GM12878 (cell line): ENCODE results near the gene MAGI1. TPM values are rescaled to one million over a fixed set of nuclear protein-coding genes. Genes with fewer than 3 reads are reported as not detected.

Source experiments
- ATAC-seq: fragments of 200-7000 bp; cut with Tn5 transposase; 3 replicates; pipeline ENCODE4 v1.9.1; 2020; ENCODE audit warnings: mild to moderate bottlenecking, moderate library complexity
- BruUV-seq: library from RNA; stranded (reverse); fragments of 400-500 nt; replicated peaks from 2 replicates; lab custom pipeline; 2021; lab: Mats Ljungman, UMichigan
- CTCF ChIA-PET: fragments of 300-600 bp; sonication (Branson Sonifier 250); formaldehyde crosslinking; extraction: SDS; loops from one replicate; lab custom pipeline; 2021; ENCODE audit warnings: inconsistent platforms; lab: Yijun Ruan, JAX
- POLR2A ChIA-PET: fragments of 350-600 bp; formaldehyde crosslinking; extraction: SDS; loops from one replicate; lab custom pipeline; 2021; ENCODE audit warnings: inconsistent platforms; lab: Charles Lee
- RAD21 ChIA-PET: fragments of 300-600 bp; sonication (Branson Sonifier 250); formaldehyde crosslinking; loops from one replicate; lab custom pipeline; 2023; ENCODE audit warnings: antibody characterized with exemption; ENCODE audit not compliant: unreplicated experiment; lab: Charles Lee
- SMC1A ChIA-PET: fragments of 300-600 bp; sonication (Branson Sonifier 250); formaldehyde crosslinking; loops from one replicate; lab custom pipeline; 2023; ENCODE audit not compliant: unreplicated experiment, uncharacterized antibody; lab: Charles Lee
- DNase-seq: peaks from one replicate; pipeline ENCODE4 v3.0.0-alpha.2; 2011; ENCODE audit warnings: low read depth, low spot score
- FAIRE-seq: peaks from 3 replicates; lab custom pipeline; 2011; peaks lifted over from hg19 to GRCh38; lab: Jason Lieb, UNC
- H2AFZ ChIP-seq: 2 replicates; pipeline ENCODE4 v1.6.0; 2011; ENCODE audit warnings: low read depth, low read length, control low read depth; ENCODE audit not compliant: control insufficient read depth
- H3K27ac ChIP-seq: 2 replicates; pipeline ENCODE4 v1.5.1; 2011; ENCODE audit warnings: control low read depth; ENCODE audit not compliant: control insufficient read depth, insufficient read depth
- H3K27me3 ChIP-seq, 2 experiments: replicated peaks in 1 of 2; 2 replicates each; pipeline versions ENCODE4 v1.6.0 to v1.6.1; 2011; ENCODE audit warnings: low read length in 1 of 2; ENCODE audit not compliant: control insufficient read depth in 2 of 2, insufficient read depth in 2 of 2
- H3K36me3 ChIP-seq, 2 experiments: 2 replicates each; pipeline ENCODE4 v1.5.1; 2011; ENCODE audit warnings: low read length in 1 of 2; ENCODE audit not compliant: control insufficient read depth in 2 of 2, insufficient read depth in 2 of 2
- H3K4me1 ChIP-seq: 2 replicates; pipeline ENCODE4 v1.6.1; 2011; ENCODE audit warnings: mild to moderate bottlenecking, low read length, moderate library complexity, mixed read lengths; ENCODE audit not compliant: control insufficient read depth, insufficient read depth
- H3K4me2 ChIP-seq: 2 replicates; pipeline ENCODE4 v1.6.0; 2011; ENCODE audit warnings: control low read depth; ENCODE audit not compliant: control insufficient read depth, insufficient read depth
- H3K4me3 ChIP-seq: fragments of 200-600 bp; sonication (generic); 2 replicates; pipeline ENCODE4 v1.5.1; 2016
- H3K79me2 ChIP-seq: 2 replicates; pipeline ENCODE4 v1.6.0; 2011; ENCODE audit warnings: low read length; ENCODE audit not compliant: control insufficient read depth, insufficient read depth
- H3K9ac ChIP-seq: 2 replicates; pipeline ENCODE4 v1.8.0; 2011; ENCODE audit warnings: low read length, control low read depth, mixed read lengths; ENCODE audit not compliant: control insufficient read depth, insufficient read depth
- H3K9me3 ChIP-seq: replicated peaks from 3 replicates; pipeline ENCODE4 v1.5.1; 2011; ENCODE audit warnings: mild to moderate bottlenecking, low read length; ENCODE audit not compliant: control insufficient read depth, insufficient read depth
- H4K20me1 ChIP-seq: 2 replicates; pipeline ENCODE4 v1.6.0; 2011; ENCODE audit not compliant: control insufficient read depth, insufficient read depth
- ASH2L ChIP-seq: fragments of 300-600, 200-600 bp; sonication (generic); IDR thresholded peaks from 2 replicates; pipeline ENCODE4 v1.6.1; 2017; ENCODE audit warnings: low read depth, mild to moderate bottlenecking, borderline replicate concordance
- ATF7 ChIP-seq: fragments of 450-650 bp; IDR thresholded peaks from 2 replicates; pipeline ENCODE4 v1.6.1; 2016; ENCODE audit warnings: low read depth, mild to moderate bottlenecking
- CHD2 ChIP-seq: IDR thresholded peaks from 2 replicates; pipeline ENCODE4 v1.6.1; 2011; ENCODE audit warnings: low read depth, low read length, improper control_type of control experiment, borderline replicate concordance
- CHD4 ChIP-seq: fragments of 200-600 bp; sonication (generic); IDR thresholded peaks from 2 replicates; pipeline ENCODE4 v1.6.1; 2016; ENCODE audit warnings: mild to moderate bottlenecking
- EED ChIP-seq: sonication (generic); IDR thresholded peaks from 2 replicates; pipeline ENCODE4 v1.6.1; 2016; ENCODE audit warnings: antibody characterized with exemption, low read depth
- HDAC2 ChIP-seq: fragments of 200-600 bp; sonication (generic); IDR thresholded peaks from 2 replicates; pipeline ENCODE4 v1.6.1; 2017
- KAT2A ChIP-seq: conservative IDR thresholded peaks from 2 replicates; pipeline ENCODE4 v1.6.1; 2011; ENCODE audit warnings: low read depth, low read length; ENCODE audit not compliant: control insufficient read depth
- MEF2A ChIP-seq: IDR thresholded peaks from 2 replicates; pipeline ENCODE4 v1.6.1; 2011; ENCODE audit warnings: low read depth, mild to moderate bottlenecking, low read length, moderate library complexity; ENCODE audit not compliant: insufficient read depth
- MTA3 ChIP-seq: IDR thresholded peaks from 2 replicates; pipeline ENCODE4 v1.6.1; 2012; ENCODE audit warnings: low read length, inconsistent platforms, borderline replicate concordance
- MYC ChIP-seq: IDR thresholded peaks from 2 replicates; pipeline ENCODE4 v1.6.1; 2011; ENCODE audit warnings: mild to moderate bottlenecking, low read length, moderate library complexity, inconsistent platforms; ENCODE audit not compliant: insufficient read depth, insufficient replicate concordance, insufficient read length, severe bottlenecking
- NFYA ChIP-seq: IDR thresholded peaks from 2 replicates; pipeline ENCODE4 v1.6.1; 2011; ENCODE audit warnings: low read depth, mild to moderate bottlenecking, low read length, improper control_type of control experiment, borderline replicate concordance
- PML ChIP-seq: IDR thresholded peaks from 2 replicates; pipeline ENCODE4 v1.6.1; 2012; ENCODE audit warnings: low read length, inconsistent platforms
- REST ChIP-seq: IDR thresholded peaks from 2 replicates; pipeline ENCODE4 v1.6.1; 2012; ENCODE audit warnings: mild to moderate bottlenecking, low read depth, low read length
- SIX5 ChIP-seq: IDR thresholded peaks from 2 replicates; pipeline ENCODE4 v1.6.1; 2011; ENCODE audit warnings: mild to moderate bottlenecking, low read depth, low read length, moderate library complexity; ENCODE audit not compliant: severe bottlenecking
- SMARCA5 ChIP-seq: fragments of 450-650 bp; IDR thresholded peaks from 2 replicates; pipeline ENCODE4 v1.6.1; 2017; ENCODE audit warnings: mild to moderate bottlenecking
- STAT3 ChIP-seq: IDR thresholded peaks from 2 replicates; pipeline ENCODE4 v1.6.1; 2011; ENCODE audit warnings: low read depth, low read length, improper control_type of control experiment
- TCF7 ChIP-seq: IDR thresholded peaks from 2 replicates; pipeline ENCODE4 v1.6.1; 2014; ENCODE audit warnings: antibody characterized with exemption, borderline replicate concordance
- ZBED1 ChIP-seq: IDR thresholded peaks from 2 replicates; pipeline ENCODE4 v1.6.1; 2016; ENCODE audit warnings: borderline replicate concordance
- WGBS: methylation state at CpG from one replicate; pipeline ENCODE4 v1.1.6; 2016; ENCODE audit warnings: low lambda C conversion rate; ENCODE audit not compliant: insufficient replicate concordance, insufficient coverage; ENCODE audit errors: missing lambda C conversion rate; 5-methylcytosine and 5-hydroxymethylcytosine counted together
- in situ Hi-C: fragments of 300-500 bp; cut with MboI; formaldehyde crosslinking; loops from 9 replicates; pipeline ENCODE4 v1.14.3; 2018; ENCODE audit warnings: mixed read lengths
- intact Hi-C: fragments of 100-400 bp; cut with micrococcal nuclease; formaldehyde crosslinking; loops from one replicate; pipeline ENCODE4 v1.14.2; 2022; ENCODE audit not compliant: unreplicated experiment
- polyA plus RNA-seq, 11 experiments: library from polyadenylated mRNA; depleted of rRNA in 4 of 11; unstranded in 6 of 11; stranded (reverse) in 5 of 11; fragments of >200 nt; fragmentation: Nextera tagmentation in 4 of 11; fragmentation: Illumina TruSeq in 1 of 11; extraction: Ambion mirVana in 4 of 11; extraction: Trizol in 1 of 11; gene quantifications; 1 replicate in 1 of 11; 2 replicates in 10 of 11; pipeline versions ENCODE4 v1.2.1 to v1.2.3, GENCODE V29; 2011 to 2016; ENCODE audit warnings: inconsistent platforms in 2 of 11, missing spikeins in 2 of 11, low read depth in 1 of 11
- total RNA-seq, 4 experiments: library from RNA; depleted of rRNA in 3 of 4; stranded (reverse); fragments of >200 nt in 3 of 4; fragmentation: Illumina TruSeq in 1 of 4; extraction: Trizol in 1 of 4; gene quantifications; 2 replicates each; pipeline versions ENCODE4 v1.2.1 to v1.2.3, GENCODE V29; 2013 to 2021
- TF ChIP-seq, protein P1 (sequence below): fragments of 450-650 bp; IDR thresholded peaks from 2 replicates; pipeline ENCODE4 v1.6.1; 2017; ENCODE audit warnings: mild to moderate bottlenecking, moderate library complexity

MAGI1 gene
- total and polyA plus RNA-seq, 10 of the 15 experiments (the other 5 are each of a cell fraction or from before 2014, with no cell fraction given): 0.02 to 3.3 (median 0.29) TPM; not detected in 1

DNA sequence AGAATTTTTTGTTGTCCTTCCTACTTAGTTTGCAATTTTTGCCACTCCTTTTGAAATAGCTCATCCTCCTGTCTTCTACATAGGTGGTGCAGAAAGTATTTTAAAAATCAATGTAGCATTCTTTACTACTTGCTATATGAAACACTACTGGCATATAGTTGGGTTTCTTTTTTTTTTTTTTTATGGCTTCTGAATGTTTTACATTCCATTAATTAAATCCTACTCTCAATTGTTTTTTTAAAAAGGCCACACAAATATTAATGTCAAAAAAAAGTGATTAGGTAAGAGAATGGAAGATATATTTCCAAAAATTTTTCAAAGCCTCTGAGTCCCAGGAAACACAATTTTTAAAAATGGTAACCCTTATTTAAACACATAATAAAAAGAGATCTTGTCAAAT, 262.6 kb downstream of the MAGI1 start (continued):
- TF ChIP-seq KAT2A (no peak), SMARCA5 (no peak), PML (no peak), MYC (no peak), MEF2A (no peak), NFYA (no peak), CHD4 (no peak)
- TF ChIP-seq, protein P1, sequence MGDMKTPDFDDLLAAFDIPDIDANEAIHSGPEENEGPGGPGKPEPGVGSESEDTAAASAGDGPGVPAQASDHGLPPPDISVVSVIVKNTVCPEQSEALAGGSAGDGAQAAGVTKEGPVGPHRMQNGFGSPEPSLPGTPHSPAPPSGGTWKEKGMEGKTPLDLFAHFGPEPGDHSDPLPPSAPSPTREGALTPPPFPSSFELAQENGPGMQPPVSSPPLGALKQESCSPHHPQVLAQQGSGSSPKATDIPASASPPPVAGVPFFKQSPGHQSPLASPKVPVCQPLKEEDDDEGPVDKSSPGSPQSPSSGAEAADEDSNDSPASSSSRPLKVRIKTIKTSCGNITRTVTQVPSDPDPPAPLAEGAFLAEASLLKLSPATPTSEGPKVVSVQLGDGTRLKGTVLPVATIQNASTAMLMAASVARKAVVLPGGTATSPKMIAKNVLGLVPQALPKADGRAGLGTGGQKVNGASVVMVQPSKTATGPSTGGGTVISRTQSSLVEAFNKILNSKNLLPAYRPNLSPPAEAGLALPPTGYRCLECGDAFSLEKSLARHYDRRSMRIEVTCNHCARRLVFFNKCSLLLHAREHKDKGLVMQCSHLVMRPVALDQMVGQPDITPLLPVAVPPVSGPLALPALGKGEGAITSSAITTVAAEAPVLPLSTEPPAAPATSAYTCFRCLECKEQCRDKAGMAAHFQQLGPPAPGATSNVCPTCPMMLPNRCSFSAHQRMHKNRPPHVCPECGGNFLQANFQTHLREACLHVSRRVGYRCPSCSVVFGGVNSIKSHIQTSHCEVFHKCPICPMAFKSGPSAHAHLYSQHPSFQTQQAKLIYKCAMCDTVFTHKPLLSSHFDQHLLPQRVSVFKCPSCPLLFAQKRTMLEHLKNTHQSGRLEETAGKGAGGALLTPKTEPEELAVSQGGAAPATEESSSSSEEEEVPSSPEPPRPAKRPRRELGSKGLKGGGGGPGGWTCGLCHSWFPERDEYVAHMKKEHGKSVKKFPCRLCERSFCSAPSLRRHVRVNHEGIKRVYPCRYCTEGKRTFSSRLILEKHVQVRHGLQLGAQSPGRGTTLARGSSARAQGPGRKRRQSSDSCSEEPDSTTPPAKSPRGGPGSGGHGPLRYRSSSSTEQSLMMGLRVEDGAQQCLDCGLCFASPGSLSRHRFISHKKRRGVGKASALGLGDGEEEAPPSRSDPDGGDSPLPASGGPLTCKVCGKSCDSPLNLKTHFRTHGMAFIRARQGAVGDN: no peak

DNA sequence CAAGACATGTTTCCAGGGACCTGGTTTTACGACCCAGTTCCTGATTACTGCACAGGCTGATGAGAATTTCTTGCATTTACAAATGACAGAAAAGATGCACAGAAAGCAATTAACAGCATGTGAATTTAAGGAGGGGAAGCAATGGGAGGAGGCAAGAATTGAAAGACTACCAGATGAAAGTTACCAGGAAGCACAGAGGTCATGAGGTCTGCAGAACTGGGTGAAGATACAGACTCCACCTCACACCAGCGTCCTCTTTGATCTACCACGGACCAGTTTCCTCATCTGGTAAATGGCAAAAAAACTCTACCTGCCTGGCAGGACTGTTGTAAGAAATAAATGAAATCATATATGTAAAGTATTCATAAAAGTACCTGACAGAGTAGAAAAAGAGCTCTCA, 266.0 kb downstream of the MAGI1 start:
- no TSS peak for BruUV-seq
- WGBS: 6% methylated on average over 3 of the region's 3 CpGs
- intact Hi-C loops (no loop called here), in situ Hi-C loops (no loop called here)
- RAD21 ChIA-PET: no interaction called here
- Histone ChIP-seq H3K4me2 (no peak overlapping the region), H3K79me2 (no peaks in the 10 kb centered on the region), H3K36me3 (no peaks in the 10 kb centered on the region), H3K9me3 (no peaks in the 10 kb centered on the region), H4K20me1 (no peaks in the 10 kb centered on the region), H3K27ac (no peak overlapping the region), H2AFZ (no peak overlapping the region), H3K4me3 (no peak overlapping the region), H3K4me1 (no peaks in the 10 kb centered on the region), H3K9ac (no peak overlapping the region), H3K27me3 (no peaks in the 10 kb centered on the region)
- ATAC-seq: no peak
- CTCF ChIA-PET: no interaction called here
- FAIRE-seq: no peak
- POLR2A ChIA-PET: no interaction called here
- SMC1A ChIA-PET: no interaction called here
- no peak for DNase-seq
- no peak for TF ChIP-seq ZBED1
- no peak for TF ChIP-seq KAT2A
- no peak for TF ChIP-seq CHD2
- TF ChIP-seq EED: no peak
- TF ChIP-seq SIX5: no peak
- TF ChIP-seq ASH2L: no peak
- no peak for TF ChIP-seq TCF7
- no peak for TF ChIP-seq HDAC2
- TF ChIP-seq MTA3: no peak
- TF ChIP-seq STAT3: no peak
- no peak for TF ChIP-seq ATF7
- TF ChIP-seq REST: no peak
